ENCODE data around the gene TUBB4A.

DNA sequence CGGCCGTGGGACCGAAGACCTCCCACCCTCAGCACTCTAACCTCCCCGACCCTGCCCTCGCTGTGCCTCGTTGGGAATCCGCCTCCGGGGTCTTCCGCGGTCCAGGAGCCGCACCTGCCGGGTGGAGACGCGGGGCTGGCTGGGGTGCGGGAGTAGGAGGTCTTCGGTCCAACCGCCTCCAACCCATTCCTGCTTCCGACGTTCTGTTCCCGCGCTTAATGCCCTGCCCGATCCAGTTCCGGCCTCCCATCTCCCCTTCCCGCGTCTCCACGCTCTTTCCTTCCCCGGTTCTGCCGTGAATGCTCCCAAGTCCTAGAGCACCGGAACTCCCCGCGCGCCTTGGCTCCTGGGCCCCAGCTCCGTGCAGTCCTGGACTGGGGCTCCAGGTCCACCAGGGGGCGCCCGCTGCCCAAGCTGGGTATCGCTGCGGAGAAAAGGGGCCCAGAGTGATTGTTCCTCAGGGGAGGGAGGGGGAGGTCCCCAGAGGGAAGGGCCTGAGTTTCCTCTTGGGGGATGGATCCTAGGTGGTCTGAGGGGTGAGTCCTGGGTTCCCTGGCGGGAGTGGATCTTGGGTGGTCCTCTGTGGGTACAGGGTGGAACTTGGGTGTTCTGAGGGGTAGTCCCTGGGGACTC lies 14.7 kb upstream of the TUBB4A start:
- TF ChIP-seq, protein P1, sequence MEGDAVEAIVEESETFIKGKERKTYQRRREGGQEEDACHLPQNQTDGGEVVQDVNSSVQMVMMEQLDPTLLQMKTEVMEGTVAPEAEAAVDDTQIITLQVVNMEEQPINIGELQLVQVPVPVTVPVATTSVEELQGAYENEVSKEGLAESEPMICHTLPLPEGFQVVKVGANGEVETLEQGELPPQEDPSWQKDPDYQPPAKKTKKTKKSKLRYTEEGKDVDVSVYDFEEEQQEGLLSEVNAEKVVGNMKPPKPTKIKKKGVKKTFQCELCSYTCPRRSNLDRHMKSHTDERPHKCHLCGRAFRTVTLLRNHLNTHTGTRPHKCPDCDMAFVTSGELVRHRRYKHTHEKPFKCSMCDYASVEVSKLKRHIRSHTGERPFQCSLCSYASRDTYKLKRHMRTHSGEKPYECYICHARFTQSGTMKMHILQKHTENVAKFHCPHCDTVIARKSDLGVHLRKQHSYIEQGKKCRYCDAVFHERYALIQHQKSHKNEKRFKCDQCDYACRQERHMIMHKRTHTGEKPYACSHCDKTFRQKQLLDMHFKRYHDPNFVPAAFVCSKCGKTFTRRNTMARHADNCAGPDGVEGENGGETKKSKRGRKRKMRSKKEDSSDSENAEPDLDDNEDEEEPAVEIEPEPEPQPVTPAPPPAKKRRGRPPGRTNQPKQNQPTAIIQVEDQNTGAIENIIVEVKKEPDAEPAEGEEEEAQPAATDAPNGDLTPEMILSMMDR (IDR thresholded peaks at IDR 0.05) = peak; percentile 98
- no peak for TF ChIP-seq ZFX (IDR thresholded peaks at IDR 0.05; ENCODE audit: borderline replicate concordance)
